Right hindlimb (tissue), 1 donor: ENCODE data around the gene NOP53.
A peak's percentile ranks its signal among the peaks of the same experiment; 100 is the strongest.
"Not testable (repeated sequence)": the region's sequence is repeated elsewhere in the genome, so short reads cannot be mapped to it uniquely, and the experiment has no call there.

ENCODE experiments used
- DNase-seq: peaks from one replicate; pipeline ENCODE4 v3.0.0-alpha.2; 2018

The NOP53 gene

GRCh38 chr19:47745010-47745901 lies at the start of gene NOP53:
Gene NOP53, plus strand, starts transcription at chr19:47745546. Its CDS starts 14 bp downstream, at chr19:47745560.
- DNase-seq: peak; percentile 98

GRCh38 chr19:47696635-47697034 lies 48.7 kb upstream of the NOP53 start:
- DNase-seq: no peak

GRCh38 chr19:47697863-47698609 lies 47.3 kb upstream of the NOP53 start:
- peak; percentile 85 for DNase-seq

- no peak for DNase-seq
These were observed 46.6 kb upstream of the NOP53 start for GRCh38 chr19:47698631-47699359.

GRCh38 chr19:47699360-47699917 lies 45.9 kb upstream of the NOP53 start:
- no peak for DNase-seq

GRCh38 chr19:47700934-47701716 lies 44.2 kb upstream of the NOP53 start:
- no peak for DNase-seq

GRCh38 chr19:47701717-47702552 lies 43.4 kb upstream of the NOP53 start:
- DNase-seq: no peak

GRCh38 chr19:47702671-47703070 lies 42.7 kb upstream of the NOP53 start:
- DNase-seq: no peak

- no peak for DNase-seq
These were observed 42.0 kb upstream of the NOP53 start for GRCh38 chr19:47703301-47703700.

GRCh38 chr19:47704024-47704423 lies 41.3 kb upstream of the NOP53 start:
- DNase-seq: no peak

- no peak for DNase-seq
These were observed 40.7 kb upstream of the NOP53 start for GRCh38 chr19:47704656-47705055.

- no peak for DNase-seq
These were observed 38.0 kb upstream of the NOP53 start for GRCh38 chr19:47707135-47707925.

- DNase-seq: no peak
These were observed 33.6 kb upstream of the NOP53 start for GRCh38 chr19:47711652-47712242.

GRCh38 chr19:47713046-47714021 lies 32.0 kb upstream of the NOP53 start, which contains the start of gene EHD2:
Gene EHD2, plus strand, starts transcription at chr19:47713422. Its CDS starts 3,191 bp downstream, at chr19:47716613.
- DNase-seq: peak; percentile 88

GRCh38 chr19:47714339-47714738 lies 31.0 kb upstream of the NOP53 start:
- DNase-seq: no peak

GRCh38 chr19:47714855-47715254 lies 30.5 kb upstream of the NOP53 start:
- DNase-seq: not testable (repeated sequence)

- DNase-seq: no peak
These were observed 28.9 kb upstream of the NOP53 start for GRCh38 chr19:47716270-47716937.
